K562 (cell line): ENCODE measurements around the gene SPOUT1. TPM values are rescaled to one million over a fixed set of nuclear protein-coding genes. Genes with fewer than 3 reads are reported as not detected.

Experiments
- ATAC-seq: fragments of 200-7000 bp; cut with Tn5 transposase; 3 replicates; pipeline ENCODE4 v1.9.1; 2020; ENCODE audit warnings: moderate library complexity
- BruUV-seq: library from RNA; stranded (reverse); fragments of 400-500 nt; replicated peaks from 2 replicates; lab custom pipeline; 2021; lab: Mats Ljungman, UMichigan
- CTCF ChIA-PET: fragments of 300-600 bp; formaldehyde crosslinking; extraction: SDS; loops from one replicate; lab custom pipeline; 2021; ENCODE audit warnings: low intra/inter-chr PET ratio; lab: Yijun Ruan, JAX
- POLR2A ChIA-PET: fragments of 300-600, 350-650 bp; sonication (Branson Sonifier 250); formaldehyde crosslinking; extraction: SDS; loops from one replicate; lab custom pipeline; 2021; ENCODE audit warnings: antibody characterized with exemption, inconsistent platforms; lab: Yijun Ruan, JAX
- DNase-seq, 4 experiments: peaks; one replicate each; pipeline versions ENCODE4 v3.0.0 to v3.0.0-alpha.2; 2011 to 2018; ENCODE audit warnings: low spot score in 3 of 4, mixed read lengths in 3 of 4; ENCODE audit errors: extremely low read depth in 1 of 4
- FAIRE-seq: peaks from 2 replicates; lab custom pipeline; 2011; peaks lifted over from hg19 to GRCh38; lab: Jason Lieb, UNC
- H2AFZ ChIP-seq: 2 replicates; pipeline ENCODE4 v1.6.0; 2011; ENCODE audit warnings: low read depth, low read length, control low read depth, inconsistent platforms
- H3K27ac ChIP-seq: fragments of 200-600 bp; 3 replicates; pipeline ENCODE4 v1.8.0; 2011; ENCODE audit warnings: low read depth, mild to moderate bottlenecking, control low read depth, inconsistent platforms, low read length, moderate library complexity, mixed read lengths; ENCODE audit errors: extremely low read depth
- H3K27me3 ChIP-seq, 2 experiments: fragments of 300-600 bp in 1 of 2; 2 replicates in 1 of 2; 3 replicates in 1 of 2; pipeline versions ENCODE4 v1.6.0 to v1.8.0; 2011; ENCODE audit warnings: inconsistent platforms in 2 of 2, low read length in 2 of 2, mild to moderate bottlenecking in 1 of 2, mixed read lengths in 1 of 2, moderate library complexity in 1 of 2; ENCODE audit not compliant: control insufficient read depth in 2 of 2, insufficient read depth in 2 of 2
- H3K36me3 ChIP-seq: fragments of 300-600 bp; 3 replicates; pipeline ENCODE4 v1.8.0; 2011; ENCODE audit warnings: mild to moderate bottlenecking, low read length, inconsistent platforms; ENCODE audit not compliant: control insufficient read depth, insufficient read depth
- H3K4me1 ChIP-seq, 2 experiments: fragments of 200-600 bp in 1 of 2; replicated peaks in 1 of 2; 2 replicates in 1 of 2; 3 replicates in 1 of 2; pipeline versions ENCODE4 v1.5.1 to v1.8.0; 2011; ENCODE audit warnings: inconsistent platforms in 2 of 2, low read length in 2 of 2, mild to moderate bottlenecking in 1 of 2, mixed read lengths in 1 of 2, moderate library complexity in 1 of 2; ENCODE audit not compliant: control insufficient read depth in 2 of 2, insufficient read depth in 2 of 2
- H3K4me2 ChIP-seq: 2 replicates; pipeline ENCODE4 v1.6.1; 2011; ENCODE audit warnings: low read length, control low read depth, inconsistent platforms, mixed read lengths; ENCODE audit not compliant: insufficient read depth
- H3K4me3 ChIP-seq: fragments of 200-600 bp; sonication (generic), shearing (Covaris generic); 2 replicates; pipeline ENCODE4 v1.5.1; 2016; ENCODE audit warnings: control low read depth, inconsistent platforms
- H3K79me2 ChIP-seq: fragments of 200-600 bp; 3 replicates; pipeline ENCODE4 v1.8.0; 2011; ENCODE audit warnings: low read length, inconsistent platforms; ENCODE audit not compliant: control insufficient read depth, insufficient read depth
- H3K9ac ChIP-seq, 2 experiments: 2 replicates each; pipeline versions ENCODE4 v1.6.0 to v1.6.1; 2011; ENCODE audit warnings: low read depth in 2 of 2, low read length in 2 of 2, control low read depth in 1 of 2, inconsistent platforms in 1 of 2, mild to moderate bottlenecking in 1 of 2, mixed read lengths in 1 of 2; ENCODE audit not compliant: insufficient read depth in 1 of 2
- H3K9me1 ChIP-seq: one replicate; pipeline ENCODE4 v1.6.0; 2011; ENCODE audit warnings: inconsistent platforms, mild to moderate bottlenecking, low read length, moderate library complexity; ENCODE audit not compliant: control insufficient read depth, insufficient read depth
- H3K9me3 ChIP-seq: replicated peaks from 2 replicates; pipeline ENCODE4 v1.5.1; 2011; ENCODE audit warnings: low read depth, low read length, inconsistent platforms; ENCODE audit not compliant: control insufficient read depth, insufficient read depth
- H4K20me1 ChIP-seq: replicated peaks from 2 replicates; pipeline ENCODE4 v1.6.1; 2011; ENCODE audit warnings: low read length, inconsistent platforms, mixed read lengths; ENCODE audit not compliant: control insufficient read depth, insufficient read depth
- POLR2G ChIP-seq: fragments of 200-400 bp; formaldehyde crosslinking; IDR thresholded peaks from 2 replicates; pipeline ENCODE4 v1.6.1; 2017; ENCODE audit warnings: low read depth, mild to moderate bottlenecking, antibody characterized with exemption, low read length, moderate library complexity
- PTTG1 ChIP-seq: fragments of 450-650 bp; IDR thresholded peaks from 2 replicates; pipeline ENCODE4 v1.6.1; 2016; ENCODE audit warnings: low read depth, mild to moderate bottlenecking, missing genetic modification characterization, missing compliant biosample characterization
- RBFOX2 ChIP-seq: fragments of 200-400 bp; formaldehyde crosslinking; IDR thresholded peaks from 2 replicates; pipeline ENCODE4 v1.6.1; 2017; ENCODE audit warnings: low read depth, mild to moderate bottlenecking, low read length, moderate library complexity
- ZBTB12 ChIP-seq: fragments of 250-450 bp; sonication (Bioruptor Pico); IDR thresholded peaks from 2 replicates; pipeline ENCODE4 v1.4.0; 2020
- WGBS: fragments of 100-300 bp; shearing (Covaris generic); methylation state at CpG from one replicate; pipeline ENCODE4 v1.1.6; 2016; ENCODE audit warnings: low coverage, mixed read lengths; ENCODE audit not compliant: insufficient coverage; ENCODE audit errors: missing lambda C conversion rate; 5-methylcytosine and 5-hydroxymethylcytosine counted together
- in situ Hi-C: fragments of 300-500 bp; cut with MboI; formaldehyde crosslinking; loops from 4 replicates; pipeline ENCODE4 v1.15.0; 2018; ENCODE audit warnings: inconsistent platforms, mixed read lengths
- intact Hi-C: fragments of 100-400 bp; cut with micrococcal nuclease; formaldehyde crosslinking; loops from 2 replicates; pipeline ENCODE4 v1.14.2; 2022
- polyA plus RNA-seq, 8 experiments: library from polyadenylated mRNA; depleted of rRNA in 4 of 8; stranded (reverse) in 5 of 8; unstranded in 3 of 8; fragments of >200 nt; fragmentation: Nextera tagmentation in 2 of 8; fragmentation: Illumina TruSeq in 1 of 8; extraction: Ambion mirVana in 2 of 8; extraction: Trizol in 1 of 8; gene quantifications; 2 replicates each; pipeline versions ENCODE4 v1.2.1 to v1.2.3, GENCODE V29; 2011 to 2014; ENCODE audit warnings: inconsistent platforms in 1 of 8, missing spikeins in 1 of 8
- total RNA-seq, 7 experiments: library from RNA; depleted of rRNA in 6 of 7; stranded (reverse); fragments of >200 nt in 6 of 7; fragmentation: Illumina TruSeq in 2 of 7; extraction: Trizol in 2 of 7; gene quantifications; 2 replicates each; pipeline versions ENCODE4 v1.2.1 to v1.2.3, GENCODE V29; 2011 to 2021; ENCODE audit warnings: low replicate concordance in 1 of 7
- TF ChIP-seq, protein P1 (sequence below): fragments of 250-450 bp; sonication (Bioruptor Pico); IDR thresholded peaks from 2 replicates; pipeline ENCODE4 v1.5.0; 2020; ENCODE audit warnings: mild to moderate bottlenecking, borderline replicate concordance

Gene SPOUT1
- total and polyA plus RNA-seq, 9 of the 15 experiments (the other 6 are each of a cell fraction or from before 2014, with no cell fraction given) = 10.6 to 121 (median 37.4) TPM

- POLR2A ChIA-PET = interaction anchor here (0.6 to 2.3 kb wide), 4 partner anchors 10 to 403 kb away, joined by 3 to 21 read pairs (median 8); partner anchors contain the start of gene ENDOG
- FAIRE-seq (no peak), DNase-seq (no peak), ATAC-seq (peak; percentile 48; the same call in 2 of the 3 replicates)
- H2AFZ ChIP-seq = no peak overlapping the region
- WGBS = 91% methylated on average over 12 of the region's 12 CpGs
- H3K4me3 ChIP-seq = no peak overlapping the region
- no peaks in the 10 kb centered on the region for H3K9me3 ChIP-seq
- no peaks in the 10 kb centered on the region for H4K20me1 ChIP-seq
- H3K4me1 ChIP-seq = peaks cover 0 to 3% of the 10 kb centered on the region in 2 experiments; a peak in 3 of 5 replicates
- CTCF ChIA-PET = no interaction called here
- H3K79me2 ChIP-seq = no peaks in the 10 kb centered on the region
- no peak overlapping the region for H3K27ac ChIP-seq
- in situ Hi-C loops = no loop called here
- H3K36me3 ChIP-seq = peaks cover 45% of the 10 kb centered on the region; the same call in 1 of the 3 replicates
- no TSS peak for BruUV-seq
- no peaks in the 10 kb centered on the region for H3K9me1 ChIP-seq
- no peaks in the 10 kb centered on the region for H3K27me3 ChIP-seq
- H3K4me2 ChIP-seq = no peak overlapping the region
- H3K9ac ChIP-seq = no peak overlapping the region
- intact Hi-C loops = no loop called here
- no peak for TF ChIP-seq PTTG1 (tag)
- TF ChIP-seq RBFOX2 = peak; percentile 25; the same call in 1 of the 2 replicates
- no peak for TF ChIP-seq ZBTB12 (CRISPR knock-in tag)
- TF ChIP-seq POLR2G = 0 out of 2 replicates have a peak, but pooled peaks have one; percentile 37
- TF ChIP-seq, protein P1, sequence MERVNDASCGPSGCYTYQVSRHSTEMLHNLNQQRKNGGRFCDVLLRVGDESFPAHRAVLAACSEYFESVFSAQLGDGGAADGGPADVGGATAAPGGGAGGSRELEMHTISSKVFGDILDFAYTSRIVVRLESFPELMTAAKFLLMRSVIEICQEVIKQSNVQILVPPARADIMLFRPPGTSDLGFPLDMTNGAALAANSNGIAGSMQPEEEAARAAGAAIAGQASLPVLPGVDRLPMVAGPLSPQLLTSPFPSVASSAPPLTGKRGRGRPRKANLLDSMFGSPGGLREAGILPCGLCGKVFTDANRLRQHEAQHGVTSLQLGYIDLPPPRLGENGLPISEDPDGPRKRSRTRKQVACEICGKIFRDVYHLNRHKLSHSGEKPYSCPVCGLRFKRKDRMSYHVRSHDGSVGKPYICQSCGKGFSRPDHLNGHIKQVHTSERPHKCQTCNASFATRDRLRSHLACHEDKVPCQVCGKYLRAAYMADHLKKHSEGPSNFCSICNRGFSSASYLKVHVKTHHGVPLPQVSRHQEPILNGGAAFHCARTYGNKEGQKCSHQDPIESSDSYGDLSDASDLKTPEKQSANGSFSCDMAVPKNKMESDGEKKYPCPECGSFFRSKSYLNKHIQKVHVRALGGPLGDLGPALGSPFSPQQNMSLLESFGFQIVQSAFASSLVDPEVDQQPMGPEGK = no peak
These were observed 20.5 kb downstream of the SPOUT1 start for GRCh38 chr9:128809036-128809599.
